Gastroesophageal sphincter (tissue), 3 donors: ENCODE data around the gene ATRIP.

Source experiments
- CTCF ChIP-seq, 4 experiments: fragments of 200-600 bp in 2 of 4; fragments of 450-650 bp in 2 of 4; sonication (generic) in 1 of 4; IDR thresholded peaks; one replicate each; pipeline ENCODE4 v1.5.1; 2017 to 2019; ENCODE audit warnings: antibody characterized with exemption in 4 of 4, mild to moderate bottlenecking in 2 of 4, moderate library complexity in 2 of 4
- EP300 ChIP-seq: sonication (generic); formaldehyde crosslinking; IDR thresholded peaks from one replicate; pipeline ENCODE4 v1.6.1; 2017; ENCODE audit warnings: antibody characterized with exemption, mild to moderate bottlenecking

DNA sequence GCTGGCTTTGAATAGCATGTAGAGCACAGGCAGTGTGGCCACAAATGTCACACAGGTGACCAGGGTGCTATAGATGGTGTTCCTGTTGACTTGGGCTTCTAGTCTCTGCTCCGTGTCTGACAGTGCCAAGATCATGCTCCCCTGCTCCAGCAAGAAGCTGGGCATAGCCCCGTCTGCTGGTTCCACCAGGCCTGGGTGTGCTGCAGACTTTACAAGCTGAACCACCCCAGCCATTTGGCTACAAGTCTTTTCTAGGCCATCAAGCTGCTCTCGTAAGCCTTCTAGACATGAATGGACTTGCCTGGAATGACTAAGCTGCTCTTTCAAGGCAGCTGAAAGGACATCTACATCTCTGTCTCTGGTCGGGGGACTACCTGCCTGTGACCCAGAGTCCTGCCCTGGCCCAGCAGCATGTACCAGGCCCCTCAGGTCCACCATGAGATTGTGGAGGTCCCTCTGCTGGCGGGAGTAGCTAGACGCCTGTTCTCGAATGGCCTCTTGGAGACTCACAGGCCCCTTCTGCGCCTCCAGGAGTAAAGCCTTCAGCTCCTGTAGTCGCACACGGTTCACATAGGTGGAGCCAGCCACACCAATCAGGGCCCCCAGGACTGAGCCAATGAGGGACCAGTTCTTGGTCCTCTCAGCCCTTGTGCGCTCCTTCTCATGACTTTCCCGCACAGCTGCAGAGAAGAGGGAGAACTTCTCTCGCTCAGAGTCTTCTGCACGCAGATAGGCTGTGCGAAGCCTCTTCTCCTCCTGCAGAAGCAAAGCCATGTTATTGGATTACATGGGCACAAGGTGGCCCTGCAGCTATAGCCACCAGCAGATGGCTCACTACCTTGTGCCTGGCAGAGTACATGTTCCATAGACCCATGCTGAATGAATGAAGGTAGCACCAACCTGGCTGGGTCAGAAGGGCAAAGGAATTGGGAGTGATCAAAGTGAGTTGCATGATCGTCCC, 13.8 kb upstream of the ATRIP start:
- TF ChIP-seq CTCF (IDR thresholded peaks at IDR 0.05) (no peak), EP300 (no peak)
